ENCODE results near the gene NRXN3.

The NRXN3 gene

GRCh38 chr14:78313499-78313898 lies 143.3 kb downstream of the NRXN3 start:
- intact Hi-C loops (cut with DNase I): no loop called here
- DNase-seq: no peak

GRCh38 chr14:78314484-78314883 lies 144.3 kb downstream of the NRXN3 start:
- DNase-seq: no peak
- intact Hi-C loops (cut with DNase I): no loop called here

GRCh38 chr14:78316052-78316451 lies 145.9 kb downstream of the NRXN3 start:
- intact Hi-C loops (cut with DNase I): no loop called here

GRCh38 chr14:78316786-78317185 lies 146.6 kb downstream of the NRXN3 start:
- intact Hi-C loops (cut with DNase I): no loop called here

More at GRCh38 chr14:78316052-78316451, 145.9 kb downstream of the NRXN3 start:
- DNase-seq: no peak

GRCh38 chr14:78319406-78319805 lies 149.2 kb downstream of the NRXN3 start:
- no peak for DNase-seq
- intact Hi-C loops (cut with DNase I): no loop called here

More at GRCh38 chr14:78316786-78317185, 146.6 kb downstream of the NRXN3 start:
- no peak for DNase-seq

GRCh38 chr14:78319887-78320635 lies 149.9 kb downstream of the NRXN3 start:
- intact Hi-C loops (cut with DNase I): no loop called here
- DNase-seq: no peak

GRCh38 chr14:78324353-78324752 lies 154.2 kb downstream of the NRXN3 start:
- intact Hi-C loops (cut with DNase I): no loop called here
- DNase-seq: no peak

- intact Hi-C loops (cut with DNase I): no loop called here
- DNase-seq: no peak
These were observed 155.7 kb downstream of the NRXN3 start for GRCh38 chr14:78325911-78326310.

GRCh38 chr14:78327426-78328221 lies 157.5 kb downstream of the NRXN3 start:
- no peak for DNase-seq
- intact Hi-C loops (cut with DNase I): no loop called here

- intact Hi-C loops (cut with DNase I): no loop called here
- no peak for DNase-seq
These were observed 159.2 kb downstream of the NRXN3 start for GRCh38 chr14:78329371-78329770.

- intact Hi-C loops (cut with DNase I): no loop called here
- no peak for DNase-seq
These were observed 165.4 kb downstream of the NRXN3 start for GRCh38 chr14:78335531-78335930.

GRCh38 chr14:78340250-78340649 lies 170.1 kb downstream of the NRXN3 start:
- no peak for DNase-seq
- intact Hi-C loops (cut with DNase I): no loop called here

GRCh38 chr14:78341827-78342389 lies 171.7 kb downstream of the NRXN3 start:
- DNase-seq: no peak
- intact Hi-C loops (cut with DNase I): no loop called here

GRCh38 chr14:78342879-78343278 lies 172.7 kb downstream of the NRXN3 start:
- intact Hi-C loops (cut with DNase I): no loop called here
- no peak for DNase-seq

GRCh38 chr14:78344290-78344689 lies 174.1 kb downstream of the NRXN3 start:
- no peak for DNase-seq
- intact Hi-C loops (cut with DNase I): no loop called here

GRCh38 chr14:78345131-78345744 lies 175.1 kb downstream of the NRXN3 start:
- intact Hi-C loops (cut with DNase I): no loop called here
- DNase-seq: no peak

GRCh38 chr14:78346747-78347146 lies 176.6 kb downstream of the NRXN3 start:
- intact Hi-C loops (cut with DNase I): no loop called here
- no peak for DNase-seq

- intact Hi-C loops (cut with DNase I): no loop called here
- DNase-seq: peak in 1 of 10 donors; percentile 66
These were observed 184.9 kb downstream of the NRXN3 start for GRCh38 chr14:78355109-78355508.

- DNase-seq: peak in 7 of 10 donors; percentile 8 to 88 (median 30)
These were observed 186.2 kb downstream of the NRXN3 start for GRCh38 chr14:78356391-78356790.

GRCh38 chr14:78358591-78358990 lies 188.4 kb downstream of the NRXN3 start:
- intact Hi-C loops (cut with DNase I): no loop called here

More at GRCh38 chr14:78356391-78356790, 186.2 kb downstream of the NRXN3 start:
- intact Hi-C loops (cut with DNase I): no loop called here

GRCh38 chr14:78359581-78359980 lies 189.4 kb downstream of the NRXN3 start:
- intact Hi-C loops (cut with DNase I): no loop called here
- no peak for DNase-seq

More at GRCh38 chr14:78358591-78358990, 188.4 kb downstream of the NRXN3 start:
- DNase-seq: peak in 1 of 10 donors; percentile 17
